Measurements from ENCODE around the gene MMP11. TPM values are rescaled to one million over a fixed set of nuclear protein-coding genes. Genes with fewer than 3 reads are reported as not detected.

The MMP11 gene
- polyA plus RNA-seq, 1 donor from 2014 or later, result 6.6 TPM

GRCh38 chr22:23767673-23768548, 4.7 kb upstream of the MMP11 start, which contains the start of gene CHCHD10:
Gene CHCHD10, minus strand, starts transcription at chr22:23767972. Its CDS starts 98 bp downstream, at chr22:23767874.
- peak within 1 kb of the TSS; percentile 43 to 92 (median 77) for H3K27ac Mint-ChIP-seq
- H3K9me3 Mint-ChIP-seq, result no peaks in the 10 kb centered on the region
- peaks cover 20 to 33% (median 21%) of the 10 kb centered on the region in 3 donors for H3K4me1 Mint-ChIP-seq
- no peaks in the 10 kb centered on the region for H3K27me3 Mint-ChIP-seq
- H3K4me3 Mint-ChIP-seq, result peak within 1 kb of the TSS; percentile 82 to 94 (median 88)
- H3K36me3 Mint-ChIP-seq, result peaks cover 2% of the 10 kb centered on the region

GRCh38 chr22:23769321-23769965, 3.2 kb upstream of the MMP11 start:
- H3K4me1 Mint-ChIP-seq, result peaks cover 24 to 33% (median 25%) of the 10 kb centered on the region in 3 donors
- H3K9me3 Mint-ChIP-seq, result no peaks in the 10 kb centered on the region
- H3K36me3 Mint-ChIP-seq, result peaks cover 2% of the 10 kb centered on the region
- H3K27ac Mint-ChIP-seq, result peak overlapping the region in 2 of 3 donors; percentile 53 to 77
- H3K4me3 Mint-ChIP-seq, result peak overlapping the region; percentile 23 to 85 (median 62)
- H3K27me3 Mint-ChIP-seq, result no peaks in the 10 kb centered on the region

GRCh38 chr22:23772315-23772648, 367 bp upstream of the MMP11 start:
- no peaks in the 10 kb centered on the region for H3K27me3 Mint-ChIP-seq
- H3K4me3 Mint-ChIP-seq, result peak overlapping the region; percentile 67 to 82 (median 76)
- H3K27ac Mint-ChIP-seq, result no peak overlapping the region
- peaks cover 13 to 18% (median 14%) of the 10 kb centered on the region in 3 donors for H3K4me1 Mint-ChIP-seq
- H3K36me3 Mint-ChIP-seq, result no peaks in the 10 kb centered on the region
- H3K9me3 Mint-ChIP-seq, result no peaks in the 10 kb centered on the region

- Mint-ChIP-seq H3K36me3 (no peaks in the 10 kb centered on the region), H3K27me3 (no peaks in the 10 kb centered on the region), H3K4me3 (peak overlapping the region; percentile 59 to 83 (median 72)), H3K4me1 (peaks cover 13 to 18% (median 14%) of the 10 kb centered on the region in 3 donors), H3K27ac (peak overlapping the region in 2 of 3 donors; percentile 13 to 50), H3K9me3 (no peaks in the 10 kb centered on the region)
These were observed 949 bp downstream of the MMP11 start for GRCh38 chr22:23773483-23774113.

GRCh38 chr22:23774114-23774921, 1.7 kb downstream of the MMP11 start:
- Mint-ChIP-seq H3K9me3 (no peaks in the 10 kb centered on the region), H3K27ac (peak overlapping the region in 2 of 3 donors; percentile 63 to 64), H3K36me3 (no peaks in the 10 kb centered on the region), H3K27me3 (no peaks in the 10 kb centered on the region), H3K4me3 (peak overlapping the region in 2 of 4 donors; percentile 74 to 79), H3K4me1 (peaks cover 13 to 17% (median 14%) of the 10 kb centered on the region in 3 donors)

GRCh38 chr22:23774922-23775436, 2.3 kb downstream of the MMP11 start:
- H3K27ac Mint-ChIP-seq, result peak overlapping the region in 1 of 3 donors; percentile 64
- no peaks in the 10 kb centered on the region for H3K9me3 Mint-ChIP-seq
- peaks cover 11 to 14% (median 12%) of the 10 kb centered on the region in 3 donors for H3K4me1 Mint-ChIP-seq
- H3K4me3 Mint-ChIP-seq, result peak overlapping the region in 2 of 4 donors; percentile 32 to 74
- no peaks in the 10 kb centered on the region for H3K36me3 Mint-ChIP-seq
- H3K27me3 Mint-ChIP-seq, result no peaks in the 10 kb centered on the region

GRCh38 chr22:23775779-23776375, 3.2 kb downstream of the MMP11 start:
- Mint-ChIP-seq H3K27me3 (no peaks in the 10 kb centered on the region), H3K36me3 (no peaks in the 10 kb centered on the region), H3K9me3 (no peaks in the 10 kb centered on the region), H3K4me1 (peaks cover 9 to 14% (median 10%) of the 10 kb centered on the region in 3 donors), H3K27ac (peak overlapping the region; percentile 1 to 73 (median 34)), H3K4me3 (peak overlapping the region in 1 of 4 donors; percentile 6)

- Mint-ChIP-seq H3K27ac (no peak overlapping the region), H3K4me3 (no peak overlapping the region), H3K27me3 (no peaks in the 10 kb centered on the region), H3K4me1 (peaks cover 5 to 6% (median 6%) of the 10 kb centered on the region in 3 donors), H3K36me3 (no peaks in the 10 kb centered on the region), H3K9me3 (no peaks in the 10 kb centered on the region)
These were observed 5.3 kb downstream of the MMP11 start for GRCh38 chr22:23777776-23778576.

- Mint-ChIP-seq H3K9me3 (no peaks in the 10 kb centered on the region), H3K36me3 (no peaks in the 10 kb centered on the region), H3K27me3 (no peaks in the 10 kb centered on the region), H3K27ac (no peak overlapping the region), H3K4me1 (peaks cover 0 to 1% (median 0%) of the 10 kb centered on the region in 3 donors), H3K4me3 (no peak overlapping the region)
These were observed 5.9 kb downstream of the MMP11 start for GRCh38 chr22:23778577-23778900.

- H3K9me3 Mint-ChIP-seq, result no peaks in the 10 kb centered on the region
- H3K4me1 Mint-ChIP-seq, result peaks cover 0 to 1% (median 0%) of the 10 kb centered on the region in 3 donors
- no peak overlapping the region for H3K27ac Mint-ChIP-seq
- no peaks in the 10 kb centered on the region for H3K36me3 Mint-ChIP-seq
- H3K4me3 Mint-ChIP-seq, result no peak overlapping the region
- no peaks in the 10 kb centered on the region for H3K27me3 Mint-ChIP-seq
These were observed 6.4 kb downstream of the MMP11 start for GRCh38 chr22:23779083-23779482.

- H3K27ac Mint-ChIP-seq, result no peak overlapping the region
- no peaks in the 10 kb centered on the region for H3K27me3 Mint-ChIP-seq
- H3K9me3 Mint-ChIP-seq, result no peaks in the 10 kb centered on the region
- peaks cover 0 to 1% (median 0%) of the 10 kb centered on the region in 3 donors for H3K4me1 Mint-ChIP-seq
- H3K36me3 Mint-ChIP-seq, result no peaks in the 10 kb centered on the region
- H3K4me3 Mint-ChIP-seq, result peak overlapping the region in 1 of 4 donors; percentile 66
These were observed 7.1 kb downstream of the MMP11 start for GRCh38 chr22:23779731-23780130.

- Mint-ChIP-seq H3K4me1 (peaks cover 0 to 1% (median 0%) of the 10 kb centered on the region in 3 donors), H3K9me3 (no peaks in the 10 kb centered on the region), H3K27me3 (no peaks in the 10 kb centered on the region), H3K4me3 (no peak overlapping the region), H3K36me3 (no peaks in the 10 kb centered on the region), H3K27ac (peak overlapping the region in 1 of 3 donors; percentile 48)
These were observed 7.6 kb downstream of the MMP11 start for GRCh38 chr22:23780146-23780748.

GRCh38 chr22:23781065-23781464, 8.4 kb downstream of the MMP11 start:
- Mint-ChIP-seq H3K36me3 (no peaks in the 10 kb centered on the region), H3K27me3 (no peaks in the 10 kb centered on the region), H3K4me3 (peak overlapping the region in 1 of 4 donors; percentile 38), H3K4me1 (peaks cover 0 to 1% (median 0%) of the 10 kb centered on the region in 3 donors), H3K27ac (peak overlapping the region in 1 of 3 donors; percentile 48), H3K9me3 (no peaks in the 10 kb centered on the region)
